HepG2 (cell line): ENCODE results near the gene CADM1. TPM values are rescaled to one million over a fixed set of nuclear protein-coding genes. Genes with fewer than 3 reads are reported as not detected.

Source experiments
- ARID5B ChIP-seq: IDR thresholded peaks from 2 replicates; pipeline ENCODE4 v1.4.0; 2020; ENCODE audit warnings: mild to moderate bottlenecking, missing genetic modification reagents
- HMGXB3 ChIP-seq: sonication (generic); formaldehyde crosslinking; IDR thresholded peaks from 2 replicates; pipeline ENCODE4 v1.4.0; 2020; ENCODE audit warnings: missing genetic modification reagents, borderline replicate concordance
- MAFG ChIP-seq: sonication (generic); formaldehyde crosslinking; IDR thresholded peaks from 2 replicates; pipeline ENCODE4 v1.5.1; 2020; ENCODE audit warnings: mild to moderate bottlenecking, missing genetic modification reagents
- NONO ChIP-seq, 2 experiments: fragments of 450-650 bp in 1 of 2; sonication (generic) in 1 of 2; formaldehyde crosslinking in 1 of 2; IDR thresholded peaks in 1 of 2; conservative IDR thresholded peaks in 1 of 2; 2 replicates each; pipeline versions ENCODE4 v1.6.1 to v1.8.0; 2017 to 2022; ENCODE audit warnings: mild to moderate bottlenecking in 1 of 2, missing genetic modification reagents in 1 of 2, moderate library complexity in 1 of 2
- PCBP2 ChIP-seq: fragments of 200-400 bp; formaldehyde crosslinking; optimal IDR thresholded peaks from 2 replicates; pipeline ENCODE3; 2018; ENCODE audit warnings: low read length, low read depth; ENCODE audit not compliant: poor library complexity, severe bottlenecking
- SAP130 ChIP-seq: IDR thresholded peaks from 2 replicates; pipeline ENCODE4 v1.6.1; 2016; ENCODE audit warnings: low read depth
- SCMH1 ChIP-seq: sonication (generic); formaldehyde crosslinking; IDR thresholded peaks from 2 replicates; pipeline ENCODE4 v1.9.0; 2021; ENCODE audit warnings: missing genetic modification reagents, mild to moderate bottlenecking, borderline replicate concordance
- THYN1 ChIP-seq: sonication (generic); formaldehyde crosslinking; IDR thresholded peaks from 2 replicates; pipeline ENCODE4 v1.8.1; 2023; ENCODE audit warnings: low read depth, mild to moderate bottlenecking, moderate library complexity, missing genetic modification reagents, borderline replicate concordance
- ZBTB7A ChIP-seq: sonication (generic); formaldehyde crosslinking; IDR thresholded peaks from 2 replicates; pipeline ENCODE4 v1.8.0; 2022; ENCODE audit warnings: mild to moderate bottlenecking, missing genetic modification reagents
- ZKSCAN8 ChIP-seq: IDR thresholded peaks from 2 replicates; pipeline ENCODE4 v1.6.1; 2016; ENCODE audit warnings: borderline replicate concordance, missing genetic modification reagents, missing compliant biosample characterization
- ZMYM4 ChIP-seq: sonication (generic); formaldehyde crosslinking; IDR thresholded peaks from 2 replicates; pipeline ENCODE4 v1.8.1; 2023; ENCODE audit warnings: mild to moderate bottlenecking, missing genetic modification reagents
- ZNF34 ChIP-seq: sonication (generic); formaldehyde crosslinking; IDR thresholded peaks from 2 replicates; pipeline ENCODE4 v1.4.0; 2020; ENCODE audit warnings: mild to moderate bottlenecking, missing genetic modification reagents, borderline replicate concordance
- ZNF354B ChIP-seq: sonication (generic); formaldehyde crosslinking; IDR thresholded peaks from 2 replicates; pipeline ENCODE4 v1.8.0; 2022; ENCODE audit warnings: mild to moderate bottlenecking, missing genetic modification reagents
- ZNF44 ChIP-seq: sonication (generic); formaldehyde crosslinking; IDR thresholded peaks from 2 replicates; pipeline ENCODE4 v1.5.1; 2020; ENCODE audit warnings: mild to moderate bottlenecking, missing genetic modification reagents
- ZNF567 ChIP-seq: sonication (generic); formaldehyde crosslinking; IDR thresholded peaks from 2 replicates; pipeline ENCODE4 v1.8.1; 2023; ENCODE audit warnings: mild to moderate bottlenecking, missing genetic modification reagents, borderline replicate concordance
- ZNF569 ChIP-seq: sonication (generic); formaldehyde crosslinking; IDR thresholded peaks from 2 replicates; pipeline ENCODE4 v1.5.0; 2020; ENCODE audit warnings: mild to moderate bottlenecking, missing genetic modification reagents, moderate library complexity, borderline replicate concordance
- ZSCAN25 ChIP-seq: sonication (generic); formaldehyde crosslinking; IDR thresholded peaks from 2 replicates; pipeline ENCODE4 v1.8.0; 2022; ENCODE audit warnings: mild to moderate bottlenecking, missing genetic modification reagents
- polyA plus RNA-seq, 8 experiments: library from polyadenylated mRNA; depleted of rRNA in 3 of 8; stranded (reverse) in 7 of 8; unstranded in 1 of 8; fragments of >200 nt; fragmentation: Illumina TruSeq in 4 of 8; extraction: Trizol in 4 of 8; gene quantifications; 2 replicates each; pipeline versions ENCODE4 v1.2.1 to v1.2.3, GENCODE V29; 2011 to 2016; ENCODE audit warnings: low read depth in 4 of 8, missing spikeins in 1 of 8, mixed read lengths in 1 of 8; ENCODE audit not compliant: insufficient read depth in 1 of 8
- total RNA-seq, 5 experiments: library from RNA; depleted of rRNA; stranded (reverse); fragments of >200 nt; fragmentation: Illumina TruSeq; extraction: Trizol; gene quantifications; 2 replicates each; pipeline ENCODE4 v1.2.3, GENCODE V29; 2016; ENCODE audit warnings: low read depth in 1 of 5
- TF ChIP-seq, protein P1 (sequence below): sonication (generic); formaldehyde crosslinking; IDR thresholded peaks from 2 replicates; pipeline ENCODE4 v1.4.0; 2020; ENCODE audit warnings: missing genetic modification reagents, borderline replicate concordance

Gene CADM1
- total and polyA plus RNA-seq, 2 of the 13 experiments (the other 11 are each of a cell fraction or from before 2014, with no cell fraction given) = 71.3 to 122 TPM

DNA sequence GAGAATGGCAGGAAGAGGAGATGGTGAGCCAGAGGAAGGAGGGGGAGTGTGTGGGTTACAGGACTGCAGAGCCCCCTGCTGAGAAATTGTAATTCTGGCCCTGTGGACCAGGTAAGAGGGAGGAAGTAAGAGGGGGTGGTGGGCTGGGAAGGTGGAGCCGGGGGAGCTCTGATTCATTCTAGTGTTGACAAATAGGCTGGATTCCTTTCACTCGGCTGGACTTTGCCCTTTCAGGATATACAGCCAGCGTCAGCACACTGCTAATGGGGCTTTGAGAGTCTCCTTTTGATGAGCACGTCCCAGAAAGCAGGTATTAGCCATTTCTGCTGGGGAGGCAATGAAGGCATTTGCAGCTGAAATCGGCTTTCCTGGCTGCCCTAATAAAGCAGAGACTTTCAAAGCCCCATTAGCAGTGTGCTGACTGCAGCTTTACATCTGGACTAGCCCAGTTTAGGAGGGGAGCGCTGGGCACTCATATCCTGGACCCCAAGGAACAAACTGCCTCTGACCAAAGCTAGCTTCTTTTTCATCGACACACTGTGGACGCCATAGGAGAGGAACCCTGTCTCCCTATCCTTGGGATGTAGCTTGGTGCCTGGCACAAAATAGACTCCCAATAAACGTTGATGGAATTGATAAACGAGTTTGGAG lies 44.8 kb upstream of the CADM1 start (continued):
- peak; percentile 62; the same call in 1 of the 2 replicates for TF ChIP-seq ZBTB7A (CRISPR knock-in tag)
- TF ChIP-seq SAP130 (CRISPR knock-in tag) = peak; percentile 60
- TF ChIP-seq ZKSCAN8 (CRISPR knock-in tag) = no peak
- no peak for TF ChIP-seq THYN1 (CRISPR knock-in tag)
- TF ChIP-seq ZNF34 (CRISPR knock-in tag) = no peak
- no peak for TF ChIP-seq ZSCAN25 (CRISPR knock-in tag)
- TF ChIP-seq ZMYM4 = no peak; the same call in 1 of the 2 replicates
- TF ChIP-seq NONO (IDR thresholded peaks at IDR 0.05) = no peak
- no peak for TF ChIP-seq NONO (CRISPR knock-in tag; conservative IDR thresholded peaks at IDR 0.05)
- TF ChIP-seq PCBP2 = no peak
- no peak for TF ChIP-seq ZNF354B (CRISPR knock-in tag)
- TF ChIP-seq ZNF44 (CRISPR knock-in tag) = no peak
- TF ChIP-seq HMGXB3 = no peak
- TF ChIP-seq MAFG (CRISPR knock-in tag) = 0 out of 2 replicates have a peak, but pooled peaks have one; percentile 12
- TF ChIP-seq ARID5B (CRISPR knock-in tag) = peak; percentile 79; the same call in 1 of the 2 replicates
- TF ChIP-seq SCMH1 = no peak
- TF ChIP-seq ZNF569 (CRISPR knock-in tag) = no peak
- no peak for TF ChIP-seq ZNF567
- TF ChIP-seq, protein P1, sequence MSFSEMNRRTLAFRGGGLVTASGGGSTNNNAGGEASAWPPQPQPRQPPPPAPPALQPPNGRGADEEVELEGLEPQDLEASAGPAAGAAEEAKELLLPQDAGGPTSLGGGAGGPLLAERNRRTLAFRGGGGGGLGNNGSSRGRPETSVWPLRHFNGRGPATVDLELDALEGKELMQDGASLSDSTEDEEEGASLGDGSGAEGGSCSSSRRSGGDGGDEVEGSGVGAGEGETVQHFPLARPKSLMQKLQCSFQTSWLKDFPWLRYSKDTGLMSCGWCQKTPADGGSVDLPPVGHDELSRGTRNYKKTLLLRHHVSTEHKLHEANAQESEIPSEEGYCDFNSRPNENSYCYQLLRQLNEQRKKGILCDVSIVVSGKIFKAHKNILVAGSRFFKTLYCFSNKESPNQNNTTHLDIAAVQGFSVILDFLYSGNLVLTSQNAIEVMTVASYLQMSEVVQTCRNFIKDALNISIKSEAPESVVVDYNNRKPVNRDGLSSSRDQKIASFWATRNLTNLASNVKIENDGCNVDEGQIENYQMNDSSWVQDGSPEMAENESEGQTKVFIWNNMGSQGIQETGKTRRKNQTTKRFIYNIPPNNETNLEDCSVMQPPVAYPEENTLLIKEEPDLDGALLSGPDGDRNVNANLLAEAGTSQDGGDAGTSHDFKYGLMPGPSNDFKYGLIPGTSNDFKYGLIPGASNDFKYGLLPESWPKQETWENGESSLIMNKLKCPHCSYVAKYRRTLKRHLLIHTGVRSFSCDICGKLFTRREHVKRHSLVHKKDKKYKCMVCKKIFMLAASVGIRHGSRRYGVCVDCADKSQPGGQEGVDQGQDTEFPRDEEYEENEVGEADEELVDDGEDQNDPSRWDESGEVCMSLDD (CRISPR knock-in tag) = no peak
